Measurements from ENCODE around the gene GFPT2. TPM values are rescaled to one million over a fixed set of nuclear protein-coding genes. Genes with fewer than 3 reads are reported as not detected.

The GFPT2 gene
- polyA plus RNA-seq, 2 of the 4 experiments (the other 2 are of a cell fraction) = 24.4 to 38.0 TPM

DNA sequence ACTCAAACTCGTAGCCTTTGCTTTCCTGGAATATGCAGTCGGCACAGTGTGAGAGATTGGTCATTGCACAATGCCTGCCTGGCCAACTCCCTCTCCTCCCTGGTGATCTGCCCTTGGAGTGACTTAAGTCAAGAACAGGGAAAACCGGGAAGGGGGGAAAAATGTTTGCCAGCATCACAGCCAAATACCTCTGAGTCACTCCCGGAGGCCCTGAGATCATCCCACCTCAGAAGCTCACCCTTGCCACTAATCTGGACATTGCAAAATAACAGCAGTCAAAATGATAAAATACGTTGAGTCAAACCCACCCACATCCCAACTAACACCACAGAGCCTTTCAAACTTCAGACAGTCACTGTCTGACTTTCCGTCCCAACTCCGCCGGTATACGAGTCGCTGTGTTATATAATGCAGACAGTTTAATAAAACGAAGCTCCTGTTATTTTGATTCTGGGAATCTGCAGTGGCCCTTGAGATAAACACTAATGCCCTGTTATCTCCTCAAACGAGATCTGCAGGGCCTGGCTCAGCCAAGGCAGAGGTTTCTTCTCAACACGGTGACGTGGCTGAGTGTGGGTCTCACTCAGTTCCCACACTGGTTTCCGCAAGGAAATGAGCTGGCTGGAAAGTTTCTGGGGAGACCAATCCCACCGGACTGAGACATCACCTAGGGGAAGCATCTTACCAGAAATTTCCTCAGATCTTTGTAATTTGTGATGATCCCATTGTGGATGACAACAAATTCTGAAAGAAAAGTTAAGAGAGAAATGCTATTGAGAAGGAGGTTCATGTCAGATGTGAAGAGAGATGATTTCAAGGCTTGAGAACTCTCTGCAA lies 22.1 kb downstream of the GFPT2 start:
- H3K4me1 ChIP-seq = peaks cover 61% of the 10 kb centered on the region
- H3K27ac ChIP-seq = peak overlapping the region; percentile 82 to 87
- ATAC-seq = peak; percentile 76 to 82
- peak; percentile 97 for FAIRE-seq
- ChIA-PET CTCF (interaction anchor here (0.7 to 14.9 kb wide), 14 partner anchors 10 to 194 kb away, joined by 3 to 250 read pairs (median 4); partner anchors contain the start of gene MAPK9), POLR2A (interaction anchor here (0.6 to 1.3 kb wide), 6 partner anchors 10 to 321 kb away, joined by 3 to 7 read pairs (median 4); partner anchors contain the start of gene GFPT2)
- H3K4me3 ChIP-seq = peak overlapping the region; percentile 1; the same call in 1 of the 3 replicates
- peak; percentile 93 to 95 for DNase-seq (ENCODE audit: low read depth in 1 of 2, low spot score in 1 of 2)
- WGBS (ENCODE audit: missing lambda C conversion rate) = 8% methylated on average over 16 of the region's 16 CpGs
- peak overlapping the region; percentile 69 for H3K4me2 ChIP-seq
- no peaks in the 10 kb centered on the region for H3K9me3 ChIP-seq
- TF ChIP-seq BHLHE40 (IDR thresholded peaks at IDR 0.05; ENCODE audit: low read depth, low read length) (no peak), MYC (IDR thresholded peaks at IDR 0.05; ENCODE audit: borderline replicate concordance, low read length) (no peak), PHF8 (IDR thresholded peaks at IDR 0.05; ENCODE audit: borderline replicate concordance, low read depth) (no peak), JUN (IDR thresholded peaks at IDR 0.05) (peak; percentile 90 to 93; a peak in 4 of 5 replicates), POLR2AphosphoS2 (conservative IDR thresholded peaks at IDR 0.05; ENCODE audit: low read length) (no peak), FOSL2 (IDR thresholded peaks at IDR 0.05) (peak; percentile 94), FOSL2 (CRISPR knock-in tag; IDR thresholded peaks at IDR 0.05) (peak; percentile 92), EHF (CRISPR knock-in tag; IDR thresholded peaks at IDR 0.05) (no peak), HOXA7 (CRISPR knock-in tag; IDR thresholded peaks at IDR 0.05) (no peak), SREBF2 (IDR thresholded peaks at IDR 0.05) (no peak), HEYL (CRISPR knock-in tag; IDR thresholded peaks at IDR 0.05) (no peak), RFX5 (IDR thresholded peaks at IDR 0.05) (no peak), RAD21 (conservative IDR thresholded peaks at IDR 0.05 in 1 of 2, IDR thresholded peaks at IDR 0.05 in 1 of 2) (peak; percentile 9 to 49; a peak in 2 of 5 replicates), SMC3 (IDR thresholded peaks at IDR 0.05) (peak; percentile 43; the same call in 2 of the 3 replicates), JUNB (IDR thresholded peaks at IDR 0.05) (peak; percentile 97), GATA3 (IDR thresholded peaks at IDR 0.05; ENCODE audit: borderline replicate concordance) (peak; percentile 83; the same call in 1 of the 2 replicates), HOXB5 (CRISPR knock-in tag; IDR thresholded peaks at IDR 0.05) (peak; percentile 81; the same call in 1 of the 2 replicates), NPAS2 (CRISPR knock-in tag; IDR thresholded peaks at IDR 0.05; ENCODE audit: borderline replicate concordance) (no peak), RNF2 (IDR thresholded peaks at IDR 0.05; ENCODE audit: borderline replicate concordance, low read depth) (no peak), CBX2 (IDR thresholded peaks at IDR 0.05; ENCODE audit: borderline replicate concordance, low read depth) (no peak), HOXB13 (CRISPR knock-in tag; IDR thresholded peaks at IDR 0.05; ENCODE audit: low read depth) (no peak), EP300 (IDR thresholded peaks at IDR 0.05) (peak; percentile 80 to 94; a peak in 3 of 5 replicates), CBX8 (IDR thresholded peaks at IDR 0.05) (no peak), FOSB (CRISPR knock-in tag; IDR thresholded peaks at IDR 0.05) (no peak), ZSCAN20 (CRISPR knock-in tag; IDR thresholded peaks at IDR 0.05) (no peak), ZC3H11A (IDR thresholded peaks at IDR 0.05) (no peak), CHD2 (IDR thresholded peaks at IDR 0.05; ENCODE audit: low read length, partially characterized antibody) (no peak), KDM1A (IDR thresholded peaks at IDR 0.05; ENCODE audit: low read depth) (no peak), ZFP36 (IDR thresholded peaks at IDR 0.05; ENCODE audit: borderline replicate concordance, partially characterized antibody) (no peak), CHD4 (IDR thresholded peaks at IDR 0.05; ENCODE audit: borderline replicate concordance) (no peak)
- TF ChIP-seq, protein P1, sequence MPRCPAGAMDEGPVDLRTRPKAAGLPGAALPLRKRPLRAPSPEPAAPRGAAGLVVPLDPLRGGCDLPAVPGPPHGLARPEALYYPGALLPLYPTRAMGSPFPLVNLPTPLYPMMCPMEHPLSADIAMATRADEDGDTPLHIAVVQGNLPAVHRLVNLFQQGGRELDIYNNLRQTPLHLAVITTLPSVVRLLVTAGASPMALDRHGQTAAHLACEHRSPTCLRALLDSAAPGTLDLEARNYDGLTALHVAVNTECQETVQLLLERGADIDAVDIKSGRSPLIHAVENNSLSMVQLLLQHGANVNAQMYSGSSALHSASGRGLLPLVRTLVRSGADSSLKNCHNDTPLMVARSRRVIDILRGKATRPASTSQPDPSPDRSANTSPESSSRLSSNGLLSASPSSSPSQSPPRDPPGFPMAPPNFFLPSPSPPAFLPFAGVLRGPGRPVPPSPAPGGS (IDR thresholded peaks at IDR 0.05) = peak; percentile 87; the same call in 2 of the 3 replicates
- TF ChIP-seq, protein P2, sequence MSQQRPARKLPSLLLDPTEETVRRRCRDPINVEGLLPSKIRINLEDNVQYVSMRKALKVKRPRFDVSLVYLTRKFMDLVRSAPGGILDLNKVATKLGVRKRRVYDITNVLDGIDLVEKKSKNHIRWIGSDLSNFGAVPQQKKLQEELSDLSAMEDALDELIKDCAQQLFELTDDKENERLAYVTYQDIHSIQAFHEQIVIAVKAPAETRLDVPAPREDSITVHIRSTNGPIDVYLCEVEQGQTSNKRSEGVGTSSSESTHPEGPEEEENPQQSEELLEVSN (IDR thresholded peaks at IDR 0.05; ENCODE audit: borderline replicate concordance, low read depth) = peak; percentile 26; the same call in 1 of the 2 replicates
- TF ChIP-seq, protein P3, sequence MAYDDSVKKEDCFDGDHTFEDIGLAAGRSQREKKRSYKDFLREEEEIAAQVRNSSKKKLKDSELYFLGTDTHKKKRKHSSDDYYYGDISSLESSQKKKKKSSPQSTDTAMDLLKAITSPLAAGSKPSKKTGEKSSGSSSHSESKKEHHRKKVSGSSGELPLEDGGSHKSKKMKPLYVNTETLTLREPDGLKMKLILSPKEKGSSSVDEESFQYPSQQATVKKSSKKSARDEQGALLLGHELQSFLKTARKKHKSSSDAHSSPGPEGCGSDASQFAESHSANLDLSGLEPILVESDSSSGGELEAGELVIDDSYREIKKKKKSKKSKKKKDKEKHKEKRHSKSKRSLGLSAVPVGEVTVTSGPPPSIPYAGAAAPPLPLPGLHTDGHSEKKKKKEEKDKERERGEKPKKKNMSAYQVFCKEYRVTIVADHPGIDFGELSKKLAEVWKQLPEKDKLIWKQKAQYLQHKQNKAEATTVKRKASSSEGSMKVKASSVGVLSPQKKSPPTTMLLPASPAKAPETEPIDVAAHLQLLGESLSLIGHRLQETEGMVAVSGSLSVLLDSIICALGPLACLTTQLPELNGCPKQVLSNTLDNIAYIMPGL (CRISPR knock-in tag; IDR thresholded peaks at IDR 0.05; ENCODE audit: borderline replicate concordance) = no peak
- TF ChIP-seq, protein P4, sequence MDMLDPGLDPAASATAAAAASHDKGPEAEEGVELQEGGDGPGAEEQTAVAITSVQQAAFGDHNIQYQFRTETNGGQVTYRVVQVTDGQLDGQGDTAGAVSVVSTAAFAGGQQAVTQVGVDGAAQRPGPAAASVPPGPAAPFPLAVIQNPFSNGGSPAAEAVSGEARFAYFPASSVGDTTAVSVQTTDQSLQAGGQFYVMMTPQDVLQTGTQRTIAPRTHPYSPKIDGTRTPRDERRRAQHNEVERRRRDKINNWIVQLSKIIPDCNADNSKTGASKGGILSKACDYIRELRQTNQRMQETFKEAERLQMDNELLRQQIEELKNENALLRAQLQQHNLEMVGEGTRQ (IDR thresholded peaks at IDR 0.05) = no peak
- TF ChIP-seq, protein P5, sequence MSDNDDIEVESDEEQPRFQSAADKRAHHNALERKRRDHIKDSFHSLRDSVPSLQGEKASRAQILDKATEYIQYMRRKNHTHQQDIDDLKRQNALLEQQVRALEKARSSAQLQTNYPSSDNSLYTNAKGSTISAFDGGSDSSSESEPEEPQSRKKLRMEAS (IDR thresholded peaks at IDR 0.05) = peak; percentile 78
- TF ChIP-seq, protein P6, sequence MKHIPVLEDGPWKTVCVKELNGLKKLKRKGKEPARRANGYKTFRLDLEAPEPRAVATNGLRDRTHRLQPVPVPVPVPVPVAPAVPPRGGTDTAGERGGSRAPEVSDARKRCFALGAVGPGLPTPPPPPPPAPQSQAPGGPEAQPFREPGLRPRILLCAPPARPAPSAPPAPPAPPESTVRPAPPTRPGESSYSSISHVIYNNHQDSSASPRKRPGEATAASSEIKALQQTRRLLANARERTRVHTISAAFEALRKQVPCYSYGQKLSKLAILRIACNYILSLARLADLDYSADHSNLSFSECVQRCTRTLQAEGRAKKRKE (CRISPR knock-in tag; IDR thresholded peaks at IDR 0.05; ENCODE audit: low read depth) = peak; percentile 62; the same call in 1 of the 2 replicates
